Neuronal stem cell (in vitro differentiated cells): ENCODE data around the gene SPAG16.

ENCODE experiments used
- DNase-seq: peaks from one replicate; pipeline ENCODE4 v3.0.0-alpha.2; 2013; ENCODE audit warnings: low spot score
- H2AFZ ChIP-seq: one replicate; pipeline ENCODE4 v1.6.1; 2013; ENCODE audit warnings: mild to moderate bottlenecking, low read length, inconsistent platforms
- H2AK5ac ChIP-seq: 2 replicates; pipeline ENCODE4 v1.6.1; 2013; ENCODE audit warnings: low read depth, mild to moderate bottlenecking, inconsistent platforms, low read length, moderate library complexity, mixed read lengths
- H2BK120ac ChIP-seq: 2 replicates; pipeline ENCODE4 v1.6.1; 2013; ENCODE audit warnings: low read depth, mild to moderate bottlenecking, inconsistent platforms, low read length, moderate library complexity, mixed read lengths
- H2BK12ac ChIP-seq: one replicate; pipeline ENCODE4 v1.6.1; 2013; ENCODE audit warnings: low read length, inconsistent platforms
- H2BK15ac ChIP-seq: 2 replicates; pipeline ENCODE4 v1.6.1; 2013; ENCODE audit warnings: mild to moderate bottlenecking, low read length, inconsistent platforms, mixed read lengths
- H2BK5ac ChIP-seq: one replicate; pipeline ENCODE4 v1.6.1; 2013; ENCODE audit warnings: inconsistent platforms, mild to moderate bottlenecking, low read length, moderate library complexity
- H3K14ac ChIP-seq: one replicate; pipeline ENCODE4 v1.6.1; 2013; ENCODE audit warnings: low read length, inconsistent platforms
- H3K18ac ChIP-seq: 2 replicates; pipeline ENCODE4 v1.6.1; 2013; ENCODE audit warnings: low read length, inconsistent platforms
- H3K23ac ChIP-seq: 2 replicates; pipeline ENCODE4 v1.6.1; 2013; ENCODE audit warnings: low read depth, mild to moderate bottlenecking, mixed read lengths, low read length, inconsistent platforms; ENCODE audit not compliant: poor library complexity
- H3K27ac ChIP-seq: replicated peaks from 3 replicates; pipeline ENCODE4 v1.5.1; 2013; ENCODE audit warnings: low read length, inconsistent platforms
- H3K27me3 ChIP-seq, 3 experiments: 2 replicates each; pipeline ENCODE4 v1.6.1; 2013; ENCODE audit warnings: low read length in 3 of 3, mild to moderate bottlenecking in 2 of 3, inconsistent platforms in 1 of 3, low read depth in 1 of 3, mixed read lengths in 1 of 3, moderate library complexity in 1 of 3; ENCODE audit not compliant: control insufficient read depth in 3 of 3, insufficient read depth in 3 of 3
- H3K36me3 ChIP-seq, 2 donors: replicated peaks in 1 of 2; 2 replicates each; pipeline ENCODE4 v1.6.1; 2013; ENCODE audit warnings: low read length in 2 of 2; ENCODE audit not compliant: control insufficient read depth in 2 of 2, insufficient read depth in 2 of 2
- H3K4ac ChIP-seq: 2 replicates; pipeline ENCODE4 v1.6.1; 2013; ENCODE audit warnings: inconsistent platforms, mild to moderate bottlenecking, low read length, moderate library complexity
- H3K4me1 ChIP-seq, 2 donors: 1 replicate in 1 of 2; 2 replicates in 1 of 2; pipeline ENCODE4 v1.6.1; 2013; ENCODE audit warnings: low read length in 2 of 2, low read depth in 1 of 2; ENCODE audit not compliant: control insufficient read depth in 2 of 2, insufficient read depth in 1 of 2
- H3K4me2 ChIP-seq: one replicate; pipeline ENCODE4 v1.6.1; 2013; ENCODE audit warnings: mild to moderate bottlenecking, low read length, inconsistent platforms; ENCODE audit not compliant: insufficient read depth, poor library complexity, severe bottlenecking
- H3K4me3 ChIP-seq, 2 donors: 2 replicates each; pipeline ENCODE4 v1.5.1; 2013; ENCODE audit warnings: low read length in 2 of 2, mild to moderate bottlenecking in 2 of 2, inconsistent platforms in 1 of 2, moderate library complexity in 1 of 2
- H3K79me1 ChIP-seq: one replicate; pipeline ENCODE4 v1.6.1; 2013; ENCODE audit warnings: low read depth, mild to moderate bottlenecking, inconsistent platforms, low read length, moderate library complexity
- H3K9ac ChIP-seq: one replicate; pipeline ENCODE4 v1.6.1; 2013; ENCODE audit warnings: mild to moderate bottlenecking, low read depth, low read length, inconsistent platforms; ENCODE audit not compliant: poor library complexity
- H3K9me3 ChIP-seq, 2 donors: replicated peaks in 1 of 2; 2 replicates each; pipeline versions ENCODE3 to v1.6.1; 2013; ENCODE audit warnings: low read length in 2 of 2, mild to moderate bottlenecking in 2 of 2, inconsistent platforms in 1 of 2, low read depth in 1 of 2, mixed read lengths in 1 of 2, moderate library complexity in 1 of 2; ENCODE audit not compliant: control insufficient read depth in 2 of 2, insufficient read depth in 1 of 2
- H4K8ac ChIP-seq: one replicate; pipeline ENCODE4 v1.6.1; 2013; ENCODE audit warnings: low read depth, mild to moderate bottlenecking, inconsistent platforms, low read length, moderate library complexity
- H4K91ac ChIP-seq: one replicate; pipeline ENCODE4 v1.6.1; 2013; ENCODE audit warnings: low read length, low read depth, mild to moderate bottlenecking, inconsistent platforms; ENCODE audit not compliant: poor library complexity
- WGBS, 2 donors: extraction: QIAGEN DNeasy Blood & Tissue Kit; methylation state at CpG; one replicate each; pipeline ENCODE4 v1.1.7; 2013; ENCODE audit warnings: missing lambda C conversion rate in 2 of 2, mixed read lengths in 1 of 2; ENCODE audit not compliant: insufficient read length in 2 of 2, insufficient replicate concordance in 1 of 2; ENCODE audit errors: extremely low coverage in 2 of 2; 5-methylcytosine and 5-hydroxymethylcytosine counted together

The SPAG16 gene

DNA sequence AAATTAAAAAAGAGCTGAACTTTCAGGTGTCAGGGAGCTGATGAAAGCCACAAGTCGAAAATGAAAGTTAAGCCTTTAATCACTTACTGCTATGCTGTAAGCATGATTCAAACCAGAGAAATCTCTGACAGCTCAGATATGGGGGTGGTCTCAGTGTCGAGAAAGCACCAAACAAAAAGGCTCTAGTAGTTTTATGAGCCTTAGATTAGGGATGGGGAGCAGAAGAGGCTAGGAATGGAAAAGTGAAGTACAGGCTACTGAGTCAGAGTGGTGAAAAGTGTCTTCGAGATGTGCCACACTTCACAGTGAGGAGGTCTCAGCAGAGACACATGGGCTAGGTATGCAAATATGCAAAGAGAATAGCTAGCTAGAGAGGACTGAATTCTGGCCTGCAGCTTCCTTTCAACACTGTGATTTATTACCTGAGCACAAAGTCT lies 482.2 kb downstream of the SPAG16 start:
- Histone ChIP-seq H3K36me3 (no peaks in the 10 kb centered on the region), H4K91ac (no peak overlapping the region), H3K9ac (no peak overlapping the region), H3K14ac (no peak overlapping the region), H2AK5ac (no peak overlapping the region), H2BK120ac (no peak overlapping the region), H3K27ac (no peak overlapping the region), H3K4me1 (no peaks in the 10 kb centered on the region), H3K27me3 (no peaks in the 10 kb centered on the region), H3K4me3 (no peak overlapping the region), H3K18ac (no peak overlapping the region), H4K8ac (no peak overlapping the region), H2BK5ac (no peak overlapping the region), H2AFZ (no peak overlapping the region), H2BK15ac (no peak overlapping the region), H3K23ac (no peak overlapping the region), H3K9me3 (no peaks in the 10 kb centered on the region), H2BK12ac (no peak overlapping the region), H3K4ac (no peak overlapping the region), H3K4me2 (no peak overlapping the region), H3K79me1 (no peaks in the 10 kb centered on the region)
- no CpG with 5 or more reads among the region's 3 CpGs for WGBS, 2 donors
- no peak for DNase-seq

DNA sequence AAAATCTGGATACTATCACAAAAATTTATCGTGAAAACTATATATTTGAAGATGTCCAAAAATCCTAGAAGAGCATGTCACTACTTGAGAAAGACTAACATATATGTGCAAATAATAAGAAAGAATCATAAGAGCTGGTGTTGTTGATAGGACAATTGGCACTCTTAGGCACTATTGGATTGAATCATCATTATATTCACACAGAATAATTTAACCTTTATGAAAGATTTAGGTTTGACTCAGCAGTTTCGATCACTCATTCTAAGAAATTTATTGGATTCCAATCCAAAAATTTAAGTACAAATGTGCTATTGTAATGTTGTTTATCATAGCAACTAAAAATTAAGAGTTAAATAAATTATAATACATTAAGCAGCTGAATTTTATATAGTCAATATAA lies 503.6 kb downstream of the SPAG16 start:
- H3K9ac ChIP-seq = no peak overlapping the region
- H4K8ac ChIP-seq = no peak overlapping the region
- no peak overlapping the region for H3K4ac ChIP-seq
- no peak overlapping the region for H2AK5ac ChIP-seq
- WGBS, 2 donors = no CpG with 5 or more reads among the region's 2 CpGs
- H3K14ac ChIP-seq = no peak overlapping the region
- no peak overlapping the region for H3K18ac ChIP-seq
- H3K36me3 ChIP-seq = no peaks in the 10 kb centered on the region
- H2BK15ac ChIP-seq = no peak overlapping the region
- no peak overlapping the region for H4K91ac ChIP-seq
- H3K27me3 ChIP-seq = no peaks in the 10 kb centered on the region
- H3K4me3 ChIP-seq = no peak overlapping the region
- H3K4me2 ChIP-seq = no peak overlapping the region
- H2AFZ ChIP-seq = no peak overlapping the region
- no peak overlapping the region for H2BK120ac ChIP-seq
- no peak overlapping the region for H2BK5ac ChIP-seq
- no peaks in the 10 kb centered on the region for H3K79me1 ChIP-seq
- H3K27ac ChIP-seq = no peak overlapping the region
- H3K4me1 ChIP-seq = no peaks in the 10 kb centered on the region
- peaks cover 0 to 2% of the 10 kb centered on the region in 2 donors for H3K9me3 ChIP-seq
- no peak overlapping the region for H3K23ac ChIP-seq
- no peak for DNase-seq
- H2BK12ac ChIP-seq = no peak overlapping the region

DNA sequence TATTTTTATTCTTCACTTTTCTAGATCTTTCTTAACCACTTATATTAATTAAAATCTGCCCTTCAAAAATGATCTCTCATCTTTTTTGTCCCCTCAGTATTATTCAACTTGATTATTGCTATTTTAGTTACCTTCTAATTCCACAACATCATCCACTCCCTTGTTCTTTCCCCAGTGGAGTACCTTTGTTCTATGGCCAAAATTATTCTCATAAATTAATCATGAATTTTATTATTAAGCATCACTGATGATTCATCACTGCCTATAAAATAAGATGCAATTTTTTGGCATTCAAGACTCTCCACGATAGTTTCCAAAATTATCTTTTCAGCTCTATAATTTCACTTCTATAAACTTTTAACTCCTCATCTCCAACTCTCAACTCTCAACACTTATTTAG lies 505.7 kb downstream of the SPAG16 start:
- WGBS, 2 donors = no CpG with 5 or more reads among the region's 1 CpG
- H2BK15ac ChIP-seq = no peak overlapping the region
- H2BK5ac ChIP-seq = no peak overlapping the region
- H3K14ac ChIP-seq = no peak overlapping the region
- no peaks in the 10 kb centered on the region for H3K36me3 ChIP-seq
- no peaks in the 10 kb centered on the region for H3K27me3 ChIP-seq
- H2BK120ac ChIP-seq = no peak overlapping the region
- H3K4me3 ChIP-seq = no peak overlapping the region
- no peaks in the 10 kb centered on the region for H3K4me1 ChIP-seq
- no peak overlapping the region for H3K27ac ChIP-seq
- H2AFZ ChIP-seq = no peak overlapping the region
- H4K91ac ChIP-seq = no peak overlapping the region
- no peak overlapping the region for H3K18ac ChIP-seq
- DNase-seq = no peak
- peaks cover 0 to 2% of the 10 kb centered on the region in 2 donors for H3K9me3 ChIP-seq
- H3K4me2 ChIP-seq = no peak overlapping the region
- no peak overlapping the region for H4K8ac ChIP-seq
- H3K9ac ChIP-seq = no peak overlapping the region
- no peak overlapping the region for H3K4ac ChIP-seq
- no peak overlapping the region for H3K23ac ChIP-seq
- no peaks in the 10 kb centered on the region for H3K79me1 ChIP-seq
- H2AK5ac ChIP-seq = no peak overlapping the region
- no peak overlapping the region for H2BK12ac ChIP-seq

DNA sequence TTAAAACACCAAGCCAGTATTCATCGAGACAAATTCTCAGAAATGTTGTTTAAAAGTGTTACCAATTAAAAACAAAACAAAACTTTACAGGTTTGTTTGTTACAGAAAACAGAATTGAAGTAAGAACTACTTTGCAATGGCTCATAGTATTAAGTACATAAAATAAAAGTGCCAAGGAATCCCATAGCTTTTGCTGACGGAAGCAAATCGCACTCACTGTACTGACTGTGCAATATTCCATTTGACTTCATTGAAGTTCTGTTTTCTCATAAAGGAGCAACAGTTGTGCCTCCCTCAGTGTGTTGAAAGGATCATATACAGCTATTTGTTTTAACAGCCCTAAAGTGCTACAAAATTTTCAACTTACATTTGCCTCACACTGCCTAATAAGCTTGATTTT lies 507.8 kb downstream of the SPAG16 start:
- Histone ChIP-seq H2BK120ac (no peak overlapping the region), H2BK12ac (no peak overlapping the region), H2BK15ac (no peak overlapping the region), H2AK5ac (no peak overlapping the region), H3K4ac (no peak overlapping the region), H2AFZ (no peak overlapping the region), H3K14ac (no peak overlapping the region), H3K27me3 (no peaks in the 10 kb centered on the region), H3K9me3 (peaks cover 0 to 2% of the 10 kb centered on the region in 2 donors), H3K4me3 (no peak overlapping the region), H2BK5ac (no peak overlapping the region), H3K4me2 (no peak overlapping the region), H4K8ac (no peak overlapping the region), H3K9ac (no peak overlapping the region), H4K91ac (no peak overlapping the region), H3K27ac (no peak overlapping the region), H3K36me3 (no peaks in the 10 kb centered on the region), H3K4me1 (no peaks in the 10 kb centered on the region), H3K79me1 (no peaks in the 10 kb centered on the region), H3K23ac (no peak overlapping the region), H3K18ac (no peak overlapping the region)
- DNase-seq = no peak
- whole genome bisulfite sequencing, 2 donors = no CpG with 5 or more reads among the region's 3 CpGs
